Central memory CD8-positive, alpha-beta T cell (primary cell): Measurements from ENCODE around the gene SURF4.

Experiments used
- ATAC-seq: fragments of 150-1000 bp; cut with Tn5 transposase; replicated peaks from 2 replicates; pipeline ENCODE4 v1.10.0; 2022; ENCODE audit warnings: mild to moderate bottlenecking, moderate FRiP score, moderate number of reproducible peaks; ENCODE audit not compliant: poor library complexity, severe bottlenecking; ENCODE audit errors: extremely low read depth
- DNase-seq, 2 donors: peaks; one replicate each; pipeline ENCODE4 v3.0.0; 2021; ENCODE audit warnings: low spot score in 2 of 2
- H3K27ac Mint-ChIP-seq: one replicate; pipeline ENCODE4 v1.8.0; 2022; ENCODE audit warnings: low read depth, mild to moderate bottlenecking, moderate library complexity, mixed read lengths
- H3K27me3 Mint-ChIP-seq: one replicate; pipeline ENCODE4 v1.8.0; 2022; ENCODE audit warnings: mixed read lengths
- H3K36me3 Mint-ChIP-seq: one replicate; pipeline ENCODE4 v1.8.0; 2022; ENCODE audit warnings: mild to moderate bottlenecking, moderate library complexity, mixed read lengths; ENCODE audit not compliant: insufficient read depth
- H3K4me1 Mint-ChIP-seq: one replicate; pipeline ENCODE4 v1.8.0; 2022; ENCODE audit warnings: mixed read lengths
- H3K4me3 Mint-ChIP-seq: one replicate; pipeline ENCODE4 v1.8.0; 2022; ENCODE audit warnings: mild to moderate bottlenecking, moderate library complexity, mixed read lengths
- H3K9me3 Mint-ChIP-seq: one replicate; pipeline ENCODE4 v1.8.0; 2022; ENCODE audit warnings: mixed read lengths

Gene SURF4

DNA sequence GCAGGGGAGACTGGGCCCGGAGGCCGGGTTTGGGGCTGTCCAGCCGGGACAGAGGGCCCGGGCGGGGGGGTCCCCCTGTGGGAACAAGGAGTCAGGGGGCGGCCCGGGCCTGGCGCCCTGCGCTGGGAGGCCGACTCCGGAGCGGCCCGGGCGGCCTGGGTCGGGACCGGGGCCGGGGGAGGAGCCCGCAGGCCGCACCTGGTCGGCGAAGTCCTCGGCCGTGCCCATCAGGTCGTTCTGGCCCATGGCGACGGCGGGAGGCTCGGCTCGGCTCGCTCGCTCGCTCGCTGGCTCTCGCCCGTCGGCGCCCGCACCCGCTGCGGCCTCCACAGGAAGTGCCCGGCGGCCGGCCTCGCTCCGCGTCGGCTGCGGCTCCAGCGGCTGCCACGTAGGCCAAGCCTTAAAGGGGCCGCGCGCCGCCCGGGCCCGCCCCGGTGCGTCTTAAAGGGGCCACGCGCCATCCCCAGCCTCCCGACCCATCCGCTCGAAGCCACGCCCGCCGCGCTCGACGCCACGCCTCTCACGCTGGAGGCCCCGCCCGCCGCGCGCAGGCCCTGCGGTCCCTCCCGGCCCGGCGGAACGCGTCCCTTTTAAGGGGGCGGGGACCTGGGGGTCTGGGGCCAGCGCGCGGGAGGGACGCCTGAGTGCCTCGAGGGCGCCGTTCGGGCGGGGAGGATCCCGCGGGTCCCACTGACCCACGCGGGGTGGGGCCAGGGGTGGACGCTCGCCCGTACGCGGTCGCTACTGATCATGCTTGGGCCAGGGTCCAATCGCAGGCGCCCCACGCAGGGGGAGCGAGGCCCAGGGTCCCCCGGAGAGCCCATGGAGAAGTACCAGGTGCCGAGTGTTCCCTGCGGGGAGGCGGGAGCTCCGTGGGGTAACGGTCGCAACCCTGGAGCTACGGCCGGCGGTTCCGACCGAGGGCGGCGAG lies at the start of gene SURF4, which contains the start of gene STKLD1:
SURF4 (minus strand) TSS at position 337 of the 931 bp plus-strand sequence; CDS start at position 246, 91 bp downstream.
STKLD1 (plus strand) TSS at position 643 of the 931 bp plus-strand sequence; CDS start at position 751, 108 bp downstream.
- Mint-ChIP-seq H3K27me3 (no peaks in the 10 kb centered on the region), H3K27ac (peak within 1 kb of the TSS; percentile 92), H3K9me3 (no peaks in the 10 kb centered on the region), H3K4me3 (peak within 1 kb of the TSS; percentile 90), H3K36me3 (peaks cover 25% of the 10 kb centered on the region), H3K4me1 (peaks cover 36% of the 10 kb centered on the region)
- peak; percentile 88 to 92 for DNase-seq
- peak; percentile 81 for ATAC-seq

- H3K27ac Mint-ChIP-seq: no peak overlapping the region
- H3K36me3 Mint-ChIP-seq: no peaks in the 10 kb centered on the region
- no peaks in the 10 kb centered on the region for H3K9me3 Mint-ChIP-seq
- ATAC-seq (no peak), DNase-seq (no peak)
- peaks cover 7% of the 10 kb centered on the region for H3K4me1 Mint-ChIP-seq
- peaks cover 38% of the 10 kb centered on the region for H3K27me3 Mint-ChIP-seq
- H3K4me3 Mint-ChIP-seq: no peak overlapping the region
Measured at GRCh38 chr9:133425049-133425632, 49.3 kb upstream of the SURF4 start.

GRCh38 chr9:133424187-133424586 lies 48.3 kb upstream of the SURF4 start:
- Mint-ChIP-seq H3K27ac (no peak overlapping the region), H3K9me3 (no peaks in the 10 kb centered on the region), H3K36me3 (no peaks in the 10 kb centered on the region), H3K4me3 (no peak overlapping the region), H3K4me1 (peaks cover 12% of the 10 kb centered on the region), H3K27me3 (peaks cover 38% of the 10 kb centered on the region)
- ATAC-seq: no peak
- no peak for DNase-seq

DNA sequence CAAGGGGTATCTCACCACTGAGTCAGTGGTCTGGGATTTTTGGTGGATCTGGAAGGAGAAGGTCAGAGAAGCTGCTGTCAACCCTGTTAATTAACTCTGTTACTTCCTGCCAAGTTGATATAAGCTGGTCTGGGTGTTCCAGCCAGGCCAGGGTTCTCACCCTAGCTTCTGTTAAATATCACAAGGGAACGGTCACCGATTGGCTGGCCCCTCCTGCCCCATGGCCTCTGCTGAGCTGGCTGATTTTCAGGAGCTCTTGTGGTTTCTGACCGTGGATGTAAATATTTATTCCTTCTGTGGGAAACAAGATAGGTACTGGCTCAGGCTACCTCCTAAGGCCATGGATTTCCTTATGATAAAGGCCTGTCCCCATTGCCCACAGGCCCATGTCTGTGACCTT lies 47.4 kb upstream of the SURF4 start:
- H3K4me1 Mint-ChIP-seq: peaks cover 21% of the 10 kb centered on the region
- DNase-seq: no peak
- no peak overlapping the region for H3K4me3 Mint-ChIP-seq
- no peaks in the 10 kb centered on the region for H3K9me3 Mint-ChIP-seq
- no peaks in the 10 kb centered on the region for H3K36me3 Mint-ChIP-seq
- H3K27me3 Mint-ChIP-seq: peaks cover 38% of the 10 kb centered on the region
- ATAC-seq: no peak
- H3K27ac Mint-ChIP-seq: peak overlapping the region; percentile 88

- DNase-seq: peak in 1 of 2 donors; percentile 28
- H3K9me3 Mint-ChIP-seq: no peaks in the 10 kb centered on the region
- peak; percentile 38 for ATAC-seq
Measured at GRCh38 chr9:133421615-133422542, 46.0 kb upstream of the SURF4 start, which contains the start of gene ADAMTS13. Gene ADAMTS13 (plus strand): TSS chr9:133422367. CDS start chr9:133422444, 77 bp downstream.

GRCh38 chr9:133420392-133420827 lies 44.5 kb upstream of the SURF4 start:
- Mint-ChIP-seq H3K4me3 (no peak overlapping the region), H3K4me1 (peaks cover 39% of the 10 kb centered on the region), H3K27me3 (peaks cover 11% of the 10 kb centered on the region), H3K36me3 (peaks cover 7% of the 10 kb centered on the region), H3K9me3 (no peaks in the 10 kb centered on the region), H3K27ac (peak overlapping the region; percentile 58)
- no peak for DNase-seq
- ATAC-seq: no peak

More at GRCh38 chr9:133421615-133422542, 46.0 kb upstream of the SURF4 start, which contains the start of gene ADAMTS13:
- H3K36me3 Mint-ChIP-seq: peaks cover 4% of the 10 kb centered on the region
- peak within 1 kb of the TSS; percentile 89 for H3K27ac Mint-ChIP-seq
- H3K4me3 Mint-ChIP-seq: no peak within 1 kb of the TSS
- H3K4me1 Mint-ChIP-seq: peaks cover 24% of the 10 kb centered on the region
- H3K27me3 Mint-ChIP-seq: peaks cover 26% of the 10 kb centered on the region

DNA sequence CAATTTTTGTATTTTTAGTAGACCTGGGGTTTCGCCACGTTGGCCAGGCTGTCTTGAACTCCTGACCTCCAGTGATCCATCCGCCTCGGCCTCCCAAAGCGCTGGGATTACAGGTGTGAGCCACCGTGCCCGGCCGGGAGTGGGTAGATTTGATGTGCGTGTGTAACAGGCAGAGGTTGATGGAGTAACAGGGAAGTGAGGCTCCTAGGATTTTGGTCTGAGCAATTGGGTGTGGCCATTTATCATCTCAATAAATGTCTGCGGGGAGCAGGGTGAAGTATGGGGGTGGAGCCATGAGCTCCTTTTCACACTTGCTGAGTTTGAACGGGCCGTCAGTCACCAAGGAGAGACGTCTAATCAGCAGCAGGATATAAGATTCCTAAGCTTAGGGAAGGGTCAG lies 43.1 kb upstream of the SURF4 start:
- Mint-ChIP-seq H3K27ac (peak overlapping the region; percentile 87), H3K27me3 (no peaks in the 10 kb centered on the region), H3K4me3 (peak overlapping the region; percentile 86), H3K4me1 (peaks cover 53% of the 10 kb centered on the region), H3K36me3 (peaks cover 13% of the 10 kb centered on the region), H3K9me3 (no peaks in the 10 kb centered on the region)
- no peak for ATAC-seq
- DNase-seq: no peak

- DNase-seq (peak; percentile 81 to 84), ATAC-seq (peak; percentile 75)
- H3K4me3 Mint-ChIP-seq: peak within 1 kb of the TSS; percentile 86
- peaks cover 19% of the 10 kb centered on the region for H3K36me3 Mint-ChIP-seq
- peak within 1 kb of the TSS; percentile 87 for H3K27ac Mint-ChIP-seq
- no peaks in the 10 kb centered on the region for H3K9me3 Mint-ChIP-seq
- H3K27me3 Mint-ChIP-seq: no peaks in the 10 kb centered on the region
- H3K4me1 Mint-ChIP-seq: peaks cover 57% of the 10 kb centered on the region
Measured at GRCh38 chr9:133417541-133418461, 41.9 kb upstream of the SURF4 start, which contains the start of gene REXO4. Gene REXO4 (minus strand): TSS chr9:133418010. CDS start chr9:133417844, 166 bp downstream.

- Mint-ChIP-seq H3K27me3 (no peaks in the 10 kb centered on the region), H3K27ac (no peak overlapping the region), H3K9me3 (no peaks in the 10 kb centered on the region), H3K4me1 (peaks cover 53% of the 10 kb centered on the region), H3K4me3 (no peak overlapping the region), H3K36me3 (peaks cover 35% of the 10 kb centered on the region)
- no peak for DNase-seq
- no peak for ATAC-seq
Measured at GRCh38 chr9:133415170-133415569, 39.3 kb upstream of the SURF4 start.

DNA sequence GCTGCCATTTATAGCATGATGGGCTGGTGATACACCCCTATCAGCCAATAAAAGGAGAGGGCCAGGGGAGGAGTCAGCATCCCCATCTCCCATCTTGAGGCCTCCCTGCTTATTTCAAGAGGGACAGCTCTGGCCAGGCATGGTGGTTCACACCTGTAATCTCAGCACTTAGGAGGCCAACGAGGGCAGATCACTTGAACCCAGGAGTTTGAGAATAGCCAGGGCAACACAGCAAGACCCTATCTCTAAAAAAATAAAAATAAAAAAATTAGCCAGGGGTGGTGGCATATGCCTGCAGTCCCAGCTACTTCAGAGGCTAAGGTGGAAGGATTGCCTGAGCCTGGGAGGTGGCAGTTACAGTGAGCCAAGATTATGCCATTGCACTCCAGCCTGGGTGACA lies 32.2 kb upstream of the SURF4 start:
- peaks cover 46% of the 10 kb centered on the region for H3K36me3 Mint-ChIP-seq
- DNase-seq (no peak), ATAC-seq (no peak)
- no peak overlapping the region for H3K27ac Mint-ChIP-seq
- H3K4me3 Mint-ChIP-seq: no peak overlapping the region
- H3K9me3 Mint-ChIP-seq: no peaks in the 10 kb centered on the region
- H3K27me3 Mint-ChIP-seq: no peaks in the 10 kb centered on the region
- H3K4me1 Mint-ChIP-seq: peaks cover 20% of the 10 kb centered on the region
